DND-41 (cell line): ENCODE data around the gene CDC42BPG.
A peak's percentile ranks its signal among the peaks of the same experiment; 100 is the strongest.

Experiments
- ATAC-seq: fragments of 200-7000 bp; cut with Tn5 transposase; 3 replicates; pipeline ENCODE4 v1.9.1; 2021; ENCODE audit warnings: low read depth; ENCODE audit not compliant: insufficient read depth
- DNase-seq: peaks from one replicate; pipeline ENCODE4 v3.0.0-alpha.2; 2020
- H2AFZ ChIP-seq: 2 replicates; pipeline ENCODE4 v1.6.0; 2012; ENCODE audit warnings: low read depth, low read length
- H3K27ac ChIP-seq: 2 replicates; pipeline ENCODE4 v1.5.1; 2012; ENCODE audit warnings: low read length, inconsistent platforms
- H3K27me3 ChIP-seq: fragments of 200-600 bp; sonication (generic); 2 replicates; pipeline ENCODE4 v1.6.0; 2012; ENCODE audit warnings: low read length, mild to moderate bottlenecking, inconsistent platforms; ENCODE audit not compliant: insufficient read depth, poor library complexity
- H3K36me3 ChIP-seq: 2 replicates; pipeline ENCODE4 v1.5.1; 2012; ENCODE audit warnings: low read length, inconsistent platforms; ENCODE audit not compliant: insufficient read depth
- H3K4me1 ChIP-seq: 2 replicates; pipeline ENCODE4 v1.5.1; 2012; ENCODE audit warnings: mild to moderate bottlenecking, low read length; ENCODE audit not compliant: insufficient read depth
- H3K4me2 ChIP-seq: 2 replicates; pipeline ENCODE4 v1.6.0; 2012; ENCODE audit warnings: mild to moderate bottlenecking, moderate library complexity, low read length, inconsistent platforms; ENCODE audit not compliant: insufficient read depth
- H3K4me3 ChIP-seq, 2 experiments: fragments of 200-600 bp in 1 of 2; shearing (Covaris generic) in 1 of 2; 2 replicates each; pipeline ENCODE4 v1.5.1; 2012 to 2016; ENCODE audit warnings: inconsistent platforms in 2 of 2, low read length in 2 of 2, mild to moderate bottlenecking in 2 of 2, low read depth in 1 of 2, moderate library complexity in 1 of 2
- H3K79me2 ChIP-seq: 2 replicates; pipeline ENCODE4 v1.6.0; 2012; ENCODE audit warnings: low read length, inconsistent platforms; ENCODE audit not compliant: insufficient read depth
- H3K9ac ChIP-seq: 2 replicates; pipeline ENCODE4 v1.6.0; 2012; ENCODE audit warnings: low read depth, mild to moderate bottlenecking, inconsistent platforms, low read length, moderate library complexity
- H3K9me3 ChIP-seq: 2 replicates; pipeline ENCODE4 v1.5.1; 2012; ENCODE audit warnings: low read length, moderate library complexity, mild to moderate bottlenecking, inconsistent platforms; ENCODE audit not compliant: insufficient read depth, severe bottlenecking
- H4K20me1 ChIP-seq: 2 replicates; pipeline ENCODE4 v1.6.0; 2012; ENCODE audit warnings: low read length; ENCODE audit not compliant: insufficient read depth
- CTCF ChIP-seq: IDR thresholded peaks from 2 replicates; pipeline ENCODE4 v1.5.1; 2012; ENCODE audit warnings: borderline replicate concordance, low read length, moderate library complexity, mild to moderate bottlenecking; ENCODE audit not compliant: poor library complexity, severe bottlenecking; ENCODE audit errors: extremely low read depth
- EZH2 ChIP-seq: IDR thresholded peaks from 3 replicates; pipeline ENCODE4 v1.6.1; 2012; ENCODE audit warnings: borderline replicate concordance, low read depth, mild to moderate bottlenecking, moderate library complexity, low read length, inconsistent platforms; ENCODE audit not compliant: severe bottlenecking

Gene CDC42BPG

GRCh38 chr11:64884019-64884418, 39.6 kb upstream of the CDC42BPG start:
- no peak for DNase-seq
- no peak for TF ChIP-seq CTCF
- no peak for TF ChIP-seq EZH2
- peak overlapping the region; percentile 18; the same call in 1 of the 2 replicates for H3K27ac ChIP-seq
- H3K4me3 ChIP-seq = no peak overlapping the region
- ATAC-seq = no peak
- H3K27me3 ChIP-seq = no peaks in the 10 kb centered on the region
- H3K79me2 ChIP-seq = peaks cover 2% of the 10 kb centered on the region
- H3K36me3 ChIP-seq = no peaks in the 10 kb centered on the region
- H3K9ac ChIP-seq = no peak overlapping the region; the same call in 1 of the 2 replicates
- H2AFZ ChIP-seq = no peak overlapping the region
- no peak overlapping the region for H3K4me2 ChIP-seq
- peaks cover 51% of the 10 kb centered on the region for H3K4me1 ChIP-seq
- no peaks in the 10 kb centered on the region for H3K9me3 ChIP-seq
- H4K20me1 ChIP-seq = no peaks in the 10 kb centered on the region

GRCh38 chr11:64883575-64883974, 39.1 kb upstream of the CDC42BPG start:
- ATAC-seq = no peak
- Histone ChIP-seq H3K4me3 (no peak overlapping the region), H3K27ac (peak overlapping the region; percentile 36; the same call in 1 of the 2 replicates), H3K9ac (no peak overlapping the region; the same call in 1 of the 2 replicates), H3K4me2 (no peak overlapping the region), H4K20me1 (no peaks in the 10 kb centered on the region), H3K27me3 (no peaks in the 10 kb centered on the region), H3K79me2 (peaks cover 4% of the 10 kb centered on the region), H3K4me1 (peaks cover 53% of the 10 kb centered on the region), H3K9me3 (no peaks in the 10 kb centered on the region), H2AFZ (no peak overlapping the region), H3K36me3 (no peaks in the 10 kb centered on the region)
- peak; percentile 30 for DNase-seq
- TF ChIP-seq EZH2 (no peak), CTCF (no peak)

- Histone ChIP-seq H3K36me3 (no peaks in the 10 kb centered on the region; the same call in 1 of the 2 replicates), H3K9me3 (no peaks in the 10 kb centered on the region), H3K9ac (no peak overlapping the region), H3K4me3 (no peak overlapping the region), H3K4me1 (peaks cover 49% of the 10 kb centered on the region), H3K27ac (no peak overlapping the region), H3K27me3 (no peaks in the 10 kb centered on the region), H3K4me2 (no peak overlapping the region), H3K79me2 (peaks cover 15% of the 10 kb centered on the region), H2AFZ (no peak overlapping the region), H4K20me1 (peaks cover 8% of the 10 kb centered on the region; the same call in 1 of the 2 replicates)
- no peak for ATAC-seq
- no peak for DNase-seq
- TF ChIP-seq CTCF (no peak), EZH2 (no peak)
Measured at GRCh38 chr11:64882243-64882642, 37.8 kb upstream of the CDC42BPG start.
